Lung (tissue), 12 donors: ENCODE measurements around the gene ZFP36L1. TPM values are rescaled to one million over a fixed set of nuclear protein-coding genes. Genes with fewer than 3 reads are reported as not detected.
A peak's percentile ranks its signal among the peaks of the same experiment; 100 is the strongest.

Source experiments
- ATAC-seq: fragments of 200-7000 bp; cut with Tn5 transposase; one replicate; pipeline ENCODE4 v1.9.1; 2020; ENCODE audit warnings: moderate number of reproducible peaks; ENCODE audit not compliant: insufficient read depth, low FRiP score
- DNase-seq, 3 donors: peaks; one replicate each; pipeline ENCODE4 v3.0.0-alpha.2; 2013 to 2017
- H3K27ac ChIP-seq, 2 donors: one replicate each; pipeline ENCODE4 v1.5.1; 2013; ENCODE audit warnings: mild to moderate bottlenecking in 2 of 2, moderate library complexity in 2 of 2, control low read depth in 1 of 2, inconsistent platforms in 1 of 2, low read depth in 1 of 2, low read length in 1 of 2
- H3K27me3 ChIP-seq, 3 donors: one replicate each; pipeline ENCODE4 v1.5.1; 2013; ENCODE audit warnings: low read length in 2 of 3; ENCODE audit not compliant: control insufficient read depth in 3 of 3, insufficient read depth in 3 of 3
- H3K36me3 ChIP-seq, 4 donors: one replicate each; pipeline ENCODE4 v1.5.1; 2013; ENCODE audit warnings: low read length in 4 of 4, mild to moderate bottlenecking in 1 of 4, moderate library complexity in 1 of 4; ENCODE audit not compliant: control insufficient read depth in 4 of 4, insufficient read depth in 4 of 4
- H3K4me1 ChIP-seq, 5 donors: one replicate each; pipeline ENCODE4 v1.5.1; 2013; ENCODE audit warnings: low read length in 5 of 5, mild to moderate bottlenecking in 2 of 5, moderate library complexity in 1 of 5; ENCODE audit not compliant: control insufficient read depth in 5 of 5, insufficient read depth in 5 of 5
- H3K4me3 ChIP-seq: one replicate; pipeline ENCODE4 v1.5.1; 2013; ENCODE audit warnings: mild to moderate bottlenecking, control low read depth, moderate library complexity
- H3K9ac ChIP-seq, 2 donors: one replicate each; pipeline ENCODE4 v1.5.1; 2013; ENCODE audit warnings: low read length in 2 of 2, control low read depth in 1 of 2; ENCODE audit not compliant: insufficient read depth in 1 of 2
- H3K9me3 ChIP-seq, 4 donors: one replicate each; pipeline ENCODE4 v1.5.1; 2013; ENCODE audit warnings: low read length in 3 of 4, mild to moderate bottlenecking in 1 of 4, moderate library complexity in 1 of 4; ENCODE audit not compliant: control insufficient read depth in 4 of 4, insufficient read depth in 3 of 4
- WGBS, 2 donors: extraction: QIAGEN DNeasy Blood & Tissue Kit; methylation state at CpG; one replicate each; pipeline ENCODE4 v1.1.7; 2013; 5-methylcytosine and 5-hydroxymethylcytosine counted together
- polyA plus RNA-seq, 2 donors: library from polyadenylated mRNA; stranded (reverse); fragments of 200-250 nt; gene quantifications; one replicate each; pipeline ENCODE4 v1.2.1, GENCODE V29; 2013
- total RNA-seq, 2 donors: library from RNA; depleted of rRNA in 1 of 2; stranded (reverse); fragments of >200 nt in 1 of 2; gene quantifications; one replicate each; pipeline ENCODE4 v1.2.1, GENCODE V29; 2014 to 2021
- TF ChIP-seq, protein P1 (sequence below): IDR thresholded peaks from 2 replicates; pipeline ENCODE4 v1.5.1; 2012; ENCODE audit warnings: mild to moderate bottlenecking; ENCODE audit errors: control extremely low read depth, extremely low read depth
- donor health status: control.
- donor health status: control.
- donor health status: Bipolar disorder and iron deficiency.
- donor health status: healthy.
- donor health status: DM: yes; HTN: yes; CAD: no.

The ZFP36L1 gene
- total and polyA plus RNA-seq, 4 donors: 63.7 to 364 (median 267) TPM

DNA sequence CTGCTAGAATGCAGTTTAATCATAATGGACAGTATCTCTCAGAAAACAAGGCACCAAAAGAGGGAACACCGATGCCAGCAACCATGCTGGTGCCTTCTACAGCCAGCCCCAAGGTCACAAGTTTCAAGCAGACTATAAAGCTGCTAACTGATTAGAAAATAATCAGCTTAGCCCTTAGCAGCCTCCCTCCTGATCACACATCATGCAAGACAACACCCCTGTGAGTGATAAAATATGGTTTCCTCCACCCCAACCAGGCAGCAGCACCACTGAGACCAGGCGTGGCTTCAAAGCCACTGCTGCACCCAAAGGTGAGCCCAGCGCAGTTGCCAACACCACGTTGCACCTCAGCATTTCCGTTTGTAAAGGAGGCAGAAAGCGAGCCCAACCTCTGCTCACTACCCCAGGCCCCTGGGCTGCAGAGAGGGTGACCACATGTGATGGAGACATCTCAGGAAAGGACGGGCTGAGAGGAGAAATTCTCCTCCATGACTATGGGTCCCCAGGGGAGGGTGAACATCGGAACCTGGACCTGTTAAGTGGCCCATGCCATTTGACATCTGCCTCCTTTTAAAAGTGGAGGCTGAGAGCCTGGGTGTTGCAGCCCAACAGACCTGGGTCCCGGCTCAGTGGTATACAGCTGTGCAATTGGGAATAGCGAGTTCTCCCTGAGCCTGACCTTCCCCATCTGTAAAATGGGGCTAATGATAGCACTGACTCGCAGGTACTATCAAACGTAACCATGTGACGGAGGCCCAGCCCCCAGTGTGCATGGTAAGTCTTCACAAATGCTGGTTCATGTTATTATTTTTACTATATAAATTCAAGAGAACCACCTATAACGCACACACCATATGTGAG, 11.5 kb downstream of the ZFP36L1 start:
- H3K4me3 ChIP-seq: no peak overlapping the region
- no peak for DNase-seq
- ATAC-seq: no peak
- H3K36me3 ChIP-seq: no peaks in the 10 kb centered on the region
- no peaks in the 10 kb centered on the region for H3K9me3 ChIP-seq
- peak overlapping the region in 1 of 2 donors; percentile 26 for H3K9ac ChIP-seq
- peak overlapping the region; percentile 14 to 90 for H3K27ac ChIP-seq
- TF ChIP-seq, protein P1, sequence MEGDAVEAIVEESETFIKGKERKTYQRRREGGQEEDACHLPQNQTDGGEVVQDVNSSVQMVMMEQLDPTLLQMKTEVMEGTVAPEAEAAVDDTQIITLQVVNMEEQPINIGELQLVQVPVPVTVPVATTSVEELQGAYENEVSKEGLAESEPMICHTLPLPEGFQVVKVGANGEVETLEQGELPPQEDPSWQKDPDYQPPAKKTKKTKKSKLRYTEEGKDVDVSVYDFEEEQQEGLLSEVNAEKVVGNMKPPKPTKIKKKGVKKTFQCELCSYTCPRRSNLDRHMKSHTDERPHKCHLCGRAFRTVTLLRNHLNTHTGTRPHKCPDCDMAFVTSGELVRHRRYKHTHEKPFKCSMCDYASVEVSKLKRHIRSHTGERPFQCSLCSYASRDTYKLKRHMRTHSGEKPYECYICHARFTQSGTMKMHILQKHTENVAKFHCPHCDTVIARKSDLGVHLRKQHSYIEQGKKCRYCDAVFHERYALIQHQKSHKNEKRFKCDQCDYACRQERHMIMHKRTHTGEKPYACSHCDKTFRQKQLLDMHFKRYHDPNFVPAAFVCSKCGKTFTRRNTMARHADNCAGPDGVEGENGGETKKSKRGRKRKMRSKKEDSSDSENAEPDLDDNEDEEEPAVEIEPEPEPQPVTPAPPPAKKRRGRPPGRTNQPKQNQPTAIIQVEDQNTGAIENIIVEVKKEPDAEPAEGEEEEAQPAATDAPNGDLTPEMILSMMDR: no peak
- H3K4me1 ChIP-seq: peaks cover 3 to 51% (median 22%) of the 10 kb centered on the region in 5 donors
- no peaks in the 10 kb centered on the region for H3K27me3 ChIP-seq
- 76 to 86% methylated on average over 14 of the region's 14 CpGs for WGBS, 2 donors

DNA sequence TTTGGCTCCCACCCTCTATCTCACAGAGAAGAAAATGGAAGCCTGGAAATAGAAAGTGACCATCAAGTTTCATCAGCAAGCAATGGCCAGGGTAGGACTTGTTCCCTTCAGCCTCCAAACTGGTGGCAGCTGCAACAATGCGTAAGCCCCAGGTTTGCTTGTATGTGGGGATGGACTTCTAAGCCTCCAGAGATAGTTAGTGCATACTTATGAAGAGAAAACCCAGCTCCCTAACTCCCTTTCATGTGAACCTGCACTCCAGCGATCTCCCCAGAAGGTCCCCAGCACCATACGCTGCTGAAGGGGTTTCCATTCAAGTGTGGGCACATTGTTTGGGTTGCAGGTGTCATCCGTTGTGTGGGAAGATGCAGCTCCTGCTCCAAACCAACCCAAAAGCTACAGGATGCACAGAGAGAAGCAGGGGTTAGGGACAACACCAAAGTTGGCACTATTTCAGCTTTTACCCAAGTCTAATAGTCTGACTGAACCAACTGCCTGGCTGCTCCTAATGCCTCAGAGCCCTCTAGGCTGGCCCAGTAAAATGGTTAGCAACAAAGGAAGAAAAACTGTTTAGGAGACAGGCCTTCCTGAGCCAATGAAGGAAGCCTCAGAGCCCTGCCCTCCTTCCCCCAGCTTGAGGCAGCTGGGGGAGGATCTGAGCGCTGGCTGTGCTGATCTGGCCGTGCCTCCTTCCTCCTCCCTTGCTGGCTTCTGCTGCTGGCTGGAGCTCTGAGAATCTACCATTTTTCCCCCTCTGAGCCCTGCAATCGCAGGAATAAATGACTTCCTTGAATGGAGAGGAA, 12.3 kb downstream of the ZFP36L1 start:
- H3K4me1 ChIP-seq: peaks cover 3 to 43% (median 22%) of the 10 kb centered on the region in 5 donors
- DNase-seq: peak; percentile 87 to 94 (median 90)
- TF ChIP-seq, protein P1: no peak
- peak overlapping the region; percentile 28 to 90 for H3K27ac ChIP-seq
- WGBS, 2 donors: 49 to 54% methylated on average over 7 of the region's 7 CpGs
- ATAC-seq: peak; percentile 49
- H3K4me3 ChIP-seq: no peak overlapping the region
- H3K27me3 ChIP-seq: no peaks in the 10 kb centered on the region
- peaks cover 0 to under 1% (median 0%) of the 10 kb centered on the region in 4 donors for H3K9me3 ChIP-seq
- peak overlapping the region in 1 of 2 donors; percentile 26 for H3K9ac ChIP-seq
- H3K36me3 ChIP-seq: no peaks in the 10 kb centered on the region

DNA sequence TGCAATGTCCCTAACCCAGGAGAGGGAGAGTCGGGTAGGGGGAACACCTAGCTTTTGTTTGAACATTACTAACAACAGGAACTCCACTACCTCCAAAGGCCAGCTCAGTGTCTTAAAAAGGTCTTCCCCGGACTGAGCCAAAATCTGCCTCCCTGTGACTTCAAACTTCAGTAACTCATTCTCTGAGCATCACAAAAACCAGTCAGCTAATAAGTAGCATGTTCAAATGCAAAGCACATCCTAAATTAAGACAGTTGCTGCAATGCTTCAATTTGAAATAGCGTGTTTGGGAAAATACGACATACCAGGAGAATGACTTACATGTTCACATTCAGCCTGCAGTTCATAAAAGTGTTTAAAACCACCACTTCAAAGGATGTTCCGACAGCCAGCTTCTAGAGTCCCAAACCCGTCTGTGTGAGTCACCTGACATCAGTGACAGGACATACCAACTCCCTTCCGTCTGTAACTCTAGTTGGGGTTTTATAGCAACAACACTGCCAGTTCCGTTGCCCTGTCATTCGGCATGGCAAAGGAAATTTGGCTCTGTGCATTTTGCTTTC, 13.0 kb downstream of the ZFP36L1 start:
- Histone ChIP-seq H3K9ac (no peak overlapping the region), H3K4me1 (peaks cover 3 to 43% (median 22%) of the 10 kb centered on the region in 5 donors), H3K9me3 (peaks cover 0 to 4% (median under 1%) of the 10 kb centered on the region in 4 donors), H3K4me3 (no peak overlapping the region), H3K27me3 (no peaks in the 10 kb centered on the region), H3K27ac (peak overlapping the region in 1 of 2 donors; percentile 90), H3K36me3 (no peaks in the 10 kb centered on the region)
- WGBS, 2 donors: 48 to 65% methylated on average over 9 of the region's 9 CpGs
- DNase-seq (peak in 2 of 3 donors; percentile 39 to 65), ATAC-seq (no peak)
- TF ChIP-seq, protein P1: no peak
